ENCODE data around the gene CDKL5. TPM values are rescaled to one million over a fixed set of nuclear protein-coding genes. Genes with fewer than 3 reads are reported as not detected.

The CDKL5 gene
- total and polyA plus RNA-seq, 2 experiments from 2014 or later = 7.5 to 13.7 TPM

DNA sequence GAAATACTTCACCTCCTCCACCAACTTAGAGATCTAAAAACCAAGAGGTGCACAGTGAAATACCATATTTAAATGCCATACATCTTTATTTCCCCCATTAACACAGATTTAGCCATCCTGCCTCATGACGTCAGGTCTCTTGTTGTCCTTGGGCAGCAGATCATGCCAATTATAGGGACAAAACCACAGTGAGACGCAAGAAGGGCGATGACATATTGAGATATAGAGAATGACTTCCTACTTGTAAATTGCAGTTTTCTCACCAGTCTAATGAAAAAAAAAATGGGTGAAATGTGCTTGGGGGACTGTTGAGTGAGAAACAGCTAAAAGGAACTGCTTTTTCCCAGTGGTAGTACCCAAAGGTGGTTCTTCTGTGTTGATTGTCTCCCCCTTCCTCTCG is 222.2 kb downstream of the CDKL5 start (continued):
- TF ChIP-seq, protein P1, sequence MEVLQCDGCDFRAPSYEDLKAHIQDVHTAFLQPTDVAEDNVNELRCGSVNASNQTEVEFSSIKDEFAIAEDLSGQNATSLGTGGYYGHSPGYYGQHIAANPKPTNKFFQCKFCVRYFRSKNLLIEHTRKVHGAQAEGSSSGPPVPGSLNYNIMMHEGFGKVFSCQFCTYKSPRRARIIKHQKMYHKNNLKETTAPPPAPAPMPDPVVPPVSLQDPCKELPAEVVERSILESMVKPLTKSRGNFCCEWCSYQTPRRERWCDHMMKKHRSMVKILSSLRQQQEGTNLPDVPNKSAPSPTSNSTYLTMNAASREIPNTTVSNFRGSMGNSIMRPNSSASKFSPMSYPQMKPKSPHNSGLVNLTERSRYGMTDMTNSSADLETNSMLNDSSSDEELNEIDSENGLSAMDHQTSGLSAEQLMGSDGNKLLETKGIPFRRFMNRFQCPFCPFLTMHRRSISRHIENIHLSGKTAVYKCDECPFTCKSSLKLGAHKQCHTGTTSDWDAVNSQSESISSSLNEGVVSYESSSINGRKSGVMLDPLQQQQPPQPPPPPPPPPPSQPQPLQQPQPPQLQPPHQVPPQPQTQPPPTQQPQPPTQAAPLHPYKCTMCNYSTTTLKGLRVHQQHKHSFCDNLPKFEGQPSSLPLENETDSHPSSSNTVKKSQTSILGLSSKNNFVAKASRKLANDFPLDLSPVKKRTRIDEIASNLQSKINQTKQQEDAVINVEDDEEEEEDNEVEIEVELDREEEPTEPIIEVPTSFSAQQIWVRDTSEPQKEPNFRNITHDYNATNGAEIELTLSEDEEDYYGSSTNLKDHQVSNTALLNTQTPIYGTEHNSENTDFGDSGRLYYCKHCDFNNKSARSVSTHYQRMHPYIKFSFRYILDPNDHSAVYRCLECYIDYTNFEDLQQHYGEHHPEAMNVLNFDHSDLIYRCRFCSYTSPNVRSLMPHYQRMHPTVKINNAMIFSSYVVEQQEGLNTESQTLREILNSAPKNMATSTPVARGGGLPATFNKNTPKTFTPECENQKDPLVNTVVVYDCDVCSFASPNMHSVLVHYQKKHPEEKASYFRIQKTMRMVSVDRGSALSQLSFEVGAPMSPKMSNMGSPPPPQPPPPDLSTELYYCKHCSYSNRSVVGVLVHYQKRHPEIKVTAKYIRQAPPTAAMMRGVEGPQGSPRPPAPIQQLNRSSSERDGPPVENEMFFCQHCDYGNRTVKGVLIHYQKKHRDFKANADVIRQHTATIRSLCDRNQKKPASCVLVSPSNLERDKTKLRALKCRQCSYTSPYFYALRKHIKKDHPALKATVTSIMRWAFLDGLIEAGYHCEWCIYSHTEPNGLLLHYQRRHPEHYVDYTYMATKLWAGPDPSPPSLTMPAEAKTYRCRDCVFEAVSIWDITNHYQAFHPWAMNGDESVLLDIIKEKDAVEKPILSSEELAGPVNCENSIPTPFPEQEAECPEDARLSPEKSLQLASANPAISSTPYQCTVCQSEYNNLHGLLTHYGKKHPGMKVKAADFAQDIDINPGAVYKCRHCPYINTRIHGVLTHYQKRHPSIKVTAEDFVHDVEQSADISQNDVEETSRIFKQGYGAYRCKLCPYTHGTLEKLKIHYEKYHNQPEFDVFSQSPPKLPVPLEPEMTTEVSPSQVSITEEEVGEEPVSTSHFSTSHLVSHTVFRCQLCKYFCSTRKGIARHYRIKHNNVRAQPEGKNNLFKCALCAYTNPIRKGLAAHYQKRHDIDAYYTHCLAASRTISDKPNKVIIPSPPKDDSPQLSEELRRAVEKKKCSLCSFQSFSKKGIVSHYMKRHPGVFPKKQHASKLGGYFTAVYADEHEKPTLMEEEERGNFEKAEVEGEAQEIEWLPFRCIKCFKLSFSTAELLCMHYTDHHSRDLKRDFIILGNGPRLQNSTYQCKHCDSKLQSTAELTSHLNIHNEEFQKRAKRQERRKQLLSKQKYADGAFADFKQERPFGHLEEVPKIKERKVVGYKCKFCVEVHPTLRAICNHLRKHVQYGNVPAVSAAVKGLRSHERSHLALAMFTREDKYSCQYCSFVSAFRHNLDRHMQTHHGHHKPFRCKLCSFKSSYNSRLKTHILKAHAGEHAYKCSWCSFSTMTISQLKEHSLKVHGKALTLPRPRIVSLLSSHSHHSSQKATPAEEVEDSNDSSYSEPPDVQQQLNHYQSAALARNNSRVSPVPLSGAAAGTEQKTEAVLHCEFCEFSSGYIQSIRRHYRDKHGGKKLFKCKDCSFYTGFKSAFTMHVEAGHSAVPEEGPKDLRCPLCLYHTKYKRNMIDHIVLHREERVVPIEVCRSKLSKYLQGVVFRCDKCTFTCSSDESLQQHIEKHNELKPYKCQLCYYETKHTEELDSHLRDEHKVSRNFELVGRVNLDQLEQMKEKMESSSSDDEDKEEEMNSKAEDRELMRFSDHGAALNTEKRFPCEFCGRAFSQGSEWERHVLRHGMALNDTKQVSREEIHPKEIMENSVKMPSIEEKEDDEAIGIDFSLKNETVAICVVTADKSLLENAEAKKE (CRISPR knock-in tag; IDR thresholded peaks at IDR 0.05) = no peak
- no peak for TF ChIP-seq NANOG (IDR thresholded peaks at IDR 0.05; ENCODE audit: borderline replicate concordance)
- no peak for TF ChIP-seq ZNF331 (CRISPR knock-in tag; IDR thresholded peaks at IDR 0.05; ENCODE audit: low read depth)
- TF ChIP-seq, protein P2, sequence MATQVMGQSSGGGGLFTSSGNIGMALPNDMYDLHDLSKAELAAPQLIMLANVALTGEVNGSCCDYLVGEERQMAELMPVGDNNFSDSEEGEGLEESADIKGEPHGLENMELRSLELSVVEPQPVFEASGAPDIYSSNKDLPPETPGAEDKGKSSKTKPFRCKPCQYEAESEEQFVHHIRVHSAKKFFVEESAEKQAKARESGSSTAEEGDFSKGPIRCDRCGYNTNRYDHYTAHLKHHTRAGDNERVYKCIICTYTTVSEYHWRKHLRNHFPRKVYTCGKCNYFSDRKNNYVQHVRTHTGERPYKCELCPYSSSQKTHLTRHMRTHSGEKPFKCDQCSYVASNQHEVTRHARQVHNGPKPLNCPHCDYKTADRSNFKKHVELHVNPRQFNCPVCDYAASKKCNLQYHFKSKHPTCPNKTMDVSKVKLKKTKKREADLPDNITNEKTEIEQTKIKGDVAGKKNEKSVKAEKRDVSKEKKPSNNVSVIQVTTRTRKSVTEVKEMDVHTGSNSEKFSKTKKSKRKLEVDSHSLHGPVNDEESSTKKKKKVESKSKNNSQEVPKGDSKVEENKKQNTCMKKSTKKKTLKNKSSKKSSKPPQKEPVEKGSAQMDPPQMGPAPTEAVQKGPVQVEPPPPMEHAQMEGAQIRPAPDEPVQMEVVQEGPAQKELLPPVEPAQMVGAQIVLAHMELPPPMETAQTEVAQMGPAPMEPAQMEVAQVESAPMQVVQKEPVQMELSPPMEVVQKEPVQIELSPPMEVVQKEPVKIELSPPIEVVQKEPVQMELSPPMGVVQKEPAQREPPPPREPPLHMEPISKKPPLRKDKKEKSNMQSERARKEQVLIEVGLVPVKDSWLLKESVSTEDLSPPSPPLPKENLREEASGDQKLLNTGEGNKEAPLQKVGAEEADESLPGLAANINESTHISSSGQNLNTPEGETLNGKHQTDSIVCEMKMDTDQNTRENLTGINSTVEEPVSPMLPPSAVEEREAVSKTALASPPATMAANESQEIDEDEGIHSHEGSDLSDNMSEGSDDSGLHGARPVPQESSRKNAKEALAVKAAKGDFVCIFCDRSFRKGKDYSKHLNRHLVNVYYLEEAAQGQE (IDR thresholded peaks at IDR 0.05; ENCODE audit: unreplicated experiment) = no peak
- TF ChIP-seq JUNB (IDR thresholded peaks at IDR 0.05; ENCODE audit: unreplicated experiment) = no peak
- no peak for TF ChIP-seq EZH2 (IDR thresholded peaks at IDR 0.05; ENCODE audit: low read depth, unreplicated experiment)
- TF ChIP-seq, protein P3, sequence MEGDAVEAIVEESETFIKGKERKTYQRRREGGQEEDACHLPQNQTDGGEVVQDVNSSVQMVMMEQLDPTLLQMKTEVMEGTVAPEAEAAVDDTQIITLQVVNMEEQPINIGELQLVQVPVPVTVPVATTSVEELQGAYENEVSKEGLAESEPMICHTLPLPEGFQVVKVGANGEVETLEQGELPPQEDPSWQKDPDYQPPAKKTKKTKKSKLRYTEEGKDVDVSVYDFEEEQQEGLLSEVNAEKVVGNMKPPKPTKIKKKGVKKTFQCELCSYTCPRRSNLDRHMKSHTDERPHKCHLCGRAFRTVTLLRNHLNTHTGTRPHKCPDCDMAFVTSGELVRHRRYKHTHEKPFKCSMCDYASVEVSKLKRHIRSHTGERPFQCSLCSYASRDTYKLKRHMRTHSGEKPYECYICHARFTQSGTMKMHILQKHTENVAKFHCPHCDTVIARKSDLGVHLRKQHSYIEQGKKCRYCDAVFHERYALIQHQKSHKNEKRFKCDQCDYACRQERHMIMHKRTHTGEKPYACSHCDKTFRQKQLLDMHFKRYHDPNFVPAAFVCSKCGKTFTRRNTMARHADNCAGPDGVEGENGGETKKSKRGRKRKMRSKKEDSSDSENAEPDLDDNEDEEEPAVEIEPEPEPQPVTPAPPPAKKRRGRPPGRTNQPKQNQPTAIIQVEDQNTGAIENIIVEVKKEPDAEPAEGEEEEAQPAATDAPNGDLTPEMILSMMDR (conservative IDR thresholded peaks at IDR 0.05; ENCODE audit: low read depth in 2 of 2) = no peak

All from GM23338 (cell line).